HG03354 (cell line): Measurements from ENCODE around the gene KCP.
A peak's percentile ranks its signal among the peaks of the same experiment; 100 is the strongest.

Source experiments
- ATAC-seq: cut with Tn5 transposase; IDR thresholded peaks from one replicate; pipeline ENCODE4 v1.9.1; 2021; ENCODE audit warnings: mild to moderate bottlenecking; ENCODE audit not compliant: unreplicated experiment, poor library complexity, severe bottlenecking

KCP gene

GRCh38 chr7:128890306-128891109, 20.0 kb downstream of the KCP start:
- no peak for ATAC-seq

- ATAC-seq = no peak
Observed at GRCh38 chr7:128889121-128889520, 21.4 kb downstream of the KCP start.

- no peak for ATAC-seq
Observed at GRCh38 chr7:128888756-128889095, 21.8 kb downstream of the KCP start.

GRCh38 chr7:128888039-128888755, 22.3 kb downstream of the KCP start:
- ATAC-seq = no peak

GRCh38 chr7:128887169-128888038, 23.1 kb downstream of the KCP start:
- no peak for ATAC-seq

GRCh38 chr7:128886391-128887168, 23.9 kb downstream of the KCP start:
- no peak for ATAC-seq

GRCh38 chr7:128885370-128886187, 24.9 kb downstream of the KCP start:
- ATAC-seq = no peak

GRCh38 chr7:128884561-128885369, 25.7 kb downstream of the KCP start:
- ATAC-seq = no peak

- peak; percentile 85 for ATAC-seq
Observed at GRCh38 chr7:128883622-128884448, 26.7 kb downstream of the KCP start.

- no peak for ATAC-seq
Observed at GRCh38 chr7:128882134-128882533, 28.4 kb downstream of the KCP start.

GRCh38 chr7:128881458-128882125, 28.9 kb downstream of the KCP start:
- no peak for ATAC-seq

- ATAC-seq = no peak
Observed at GRCh38 chr7:128880791-128881457, 29.6 kb downstream of the KCP start.

- no peak for ATAC-seq
Observed at GRCh38 chr7:128879939-128880746, 30.4 kb downstream of the KCP start.

GRCh38 chr7:128879461-128879938, 31.0 kb downstream of the KCP start:
- ATAC-seq = no peak
